KOPT-K1 (cell line): ENCODE measurements around the gene ZNF579.
"Not testable (repeated sequence)": the region's sequence is repeated elsewhere in the genome, so short reads cannot be mapped to it uniquely, and the experiment has no call there.

ENCODE experiments used
- H3K27ac ChIP-seq: fragments of 200-600 bp; sonication (generic); 2 replicates; pipeline ENCODE4 v1.5.1; 2016; ENCODE audit warnings: antibody characterized with exemption, mild to moderate bottlenecking, low read depth, low read length; ENCODE audit not compliant: poor library complexity, severe bottlenecking
- H3K36me3 ChIP-seq: fragments of 200-600 bp; sonication (generic); 2 replicates; pipeline ENCODE4 v1.5.1; 2017; ENCODE audit warnings: antibody characterized with exemption, mild to moderate bottlenecking, low read length, moderate library complexity; ENCODE audit not compliant: insufficient read depth
- H3K9me3 ChIP-seq: fragments of 200-600 bp; sonication (generic); 2 replicates; pipeline ENCODE4 v1.5.1; 2017; ENCODE audit warnings: antibody characterized with exemption, low read length, mild to moderate bottlenecking; ENCODE audit not compliant: insufficient read depth, poor library complexity, severe bottlenecking

Gene ZNF579

GRCh38 chr19:55592391-55593090, 11.9 kb upstream of the ZNF579 start:
- Histone ChIP-seq H3K9me3 (no peaks in the 10 kb centered on the region), H3K36me3 (peaks cover 54% of the 10 kb centered on the region), H3K27ac (no peak overlapping the region)

- peaks cover 46% of the 10 kb centered on the region for H3K36me3 ChIP-seq
- no peaks in the 10 kb centered on the region for H3K9me3 ChIP-seq
- no peak overlapping the region for H3K27ac ChIP-seq
Measured at GRCh38 chr19:55591555-55591954, 10.9 kb upstream of the ZNF579 start.

- Histone ChIP-seq H3K36me3 (peaks cover 36% of the 10 kb centered on the region; the same call in 1 of the 2 replicates), H3K9me3 (no peaks in the 10 kb centered on the region), H3K27ac (no peak overlapping the region)
Measured at GRCh38 chr19:55590617-55591016, 10.0 kb upstream of the ZNF579 start.

- Histone ChIP-seq H3K9me3 (no peaks in the 10 kb centered on the region), H3K27ac (no peak overlapping the region), H3K36me3 (peaks cover 31% of the 10 kb centered on the region; the same call in 1 of the 2 replicates)
Measured at GRCh38 chr19:55590109-55590508, 9.5 kb upstream of the ZNF579 start.

GRCh38 chr19:55588738-55589137, 8.1 kb upstream of the ZNF579 start:
- H3K27ac ChIP-seq: no peak overlapping the region
- no peaks in the 10 kb centered on the region for H3K9me3 ChIP-seq
- H3K36me3 ChIP-seq: peaks cover 21% of the 10 kb centered on the region; the same call in 1 of the 2 replicates

GRCh38 chr19:55586976-55587668, 6.5 kb upstream of the ZNF579 start:
- Histone ChIP-seq H3K27ac (no peak overlapping the region), H3K36me3 (peaks cover 9% of the 10 kb centered on the region; the same call in 1 of the 2 replicates), H3K9me3 (no peaks in the 10 kb centered on the region)

GRCh38 chr19:55585658-55586339, 5.2 kb upstream of the ZNF579 start:
- Histone ChIP-seq H3K27ac (peak overlapping the region; percentile 4), H3K9me3 (no peaks in the 10 kb centered on the region), H3K36me3 (no peaks in the 10 kb centered on the region)

- Histone ChIP-seq H3K9me3 (no peaks in the 10 kb centered on the region), H3K27ac (no peak overlapping the region), H3K36me3 (no peaks in the 10 kb centered on the region)
Measured at GRCh38 chr19:55584871-55585270, 4.2 kb upstream of the ZNF579 start.

- not testable (repeated sequence) for H3K27ac ChIP-seq, H3K9me3 ChIP-seq, H3K36me3 ChIP-seq
Measured at GRCh38 chr19:55583897-55584296, 3.2 kb upstream of the ZNF579 start.

- H3K27ac ChIP-seq, H3K9me3 ChIP-seq, H3K36me3 ChIP-seq: not testable (repeated sequence)
Measured at GRCh38 chr19:55582284-55582683, 1.6 kb upstream of the ZNF579 start.

- Histone ChIP-seq H3K27ac (no peak overlapping the region), H3K9me3 (no peaks in the 10 kb centered on the region), H3K36me3 (peaks cover 9% of the 10 kb centered on the region; the same call in 1 of the 2 replicates)
Measured at GRCh38 chr19:55581823-55582223, 1.2 kb upstream of the ZNF579 start.

GRCh38 chr19:55581145-55581822, 636 bp upstream of the ZNF579 start:
- Histone ChIP-seq H3K9me3 (no peaks in the 10 kb centered on the region), H3K36me3 (peaks cover 12% of the 10 kb centered on the region; the same call in 1 of the 2 replicates), H3K27ac (peak overlapping the region; percentile 72)

- Histone ChIP-seq H3K9me3 (no peaks in the 10 kb centered on the region), H3K27ac (peak overlapping the region; percentile 72), H3K36me3 (peaks cover 12% of the 10 kb centered on the region; the same call in 1 of the 2 replicates)
Measured at GRCh38 chr19:55579766-55580621, 654 bp downstream of the ZNF579 start.
